WTC11 (cell line): ENCODE measurements around the gene CCNL1.

Experiments
- MYBL2 ChIP-seq: sonication (generic); formaldehyde crosslinking; IDR thresholded peaks from 2 replicates; pipeline ENCODE4 v1.8.1; 2023; ENCODE audit warnings: mild to moderate bottlenecking, moderate library complexity, missing genetic modification reagents
- TEAD4 ChIP-seq: sonication (generic); formaldehyde crosslinking; IDR thresholded peaks from 2 replicates; pipeline ENCODE4 v1.8.0; 2022; ENCODE audit warnings: mild to moderate bottlenecking, missing genetic modification reagents
- ZBTB21 ChIP-seq: sonication (generic); formaldehyde crosslinking; IDR thresholded peaks from 2 replicates; pipeline ENCODE4 v1.8.1; 2023; ENCODE audit warnings: mild to moderate bottlenecking, missing genetic modification reagents, borderline replicate concordance
- ZNF138 ChIP-seq: sonication (generic); formaldehyde crosslinking; conservative IDR thresholded peaks from 2 replicates; pipeline ENCODE4 v1.8.1; 2022; ENCODE audit warnings: mild to moderate bottlenecking, moderate library complexity, missing genetic modification reagents
- ZNF232 ChIP-seq: sonication (generic); formaldehyde crosslinking; IDR thresholded peaks from 2 replicates; pipeline ENCODE4 v1.8.0; 2022; ENCODE audit warnings: mild to moderate bottlenecking, missing genetic modification reagents
- ZNF317 ChIP-seq: sonication (generic); formaldehyde crosslinking; IDR thresholded peaks from 2 replicates; pipeline ENCODE4 v1.8.1; 2023; ENCODE audit warnings: low read depth, mild to moderate bottlenecking, moderate library complexity, missing genetic modification reagents, borderline replicate concordance
- TF ChIP-seq, protein P1 (sequence below): fragments of 200-600 bp; IDR thresholded peaks from 2 replicates; pipeline ENCODE4 v1.8.0; 2022; ENCODE audit warnings: antibody characterized with exemption
- TF ChIP-seq, protein P2 (sequence below): sonication (generic); formaldehyde crosslinking; IDR thresholded peaks from 2 replicates; pipeline ENCODE4 v1.8.1; 2022; ENCODE audit warnings: mild to moderate bottlenecking, moderate library complexity, missing genetic modification reagents
- TF ChIP-seq, protein P3 (sequence below): sonication (generic); formaldehyde crosslinking; IDR thresholded peaks from 2 replicates; pipeline ENCODE4 v1.8.0; 2022; ENCODE audit warnings: mild to moderate bottlenecking, missing genetic modification reagents
- TF ChIP-seq, protein P4 (sequence below): sonication (generic); formaldehyde crosslinking; conservative IDR thresholded peaks from 2 replicates; pipeline ENCODE4 v1.8.1; 2022; ENCODE audit warnings: mild to moderate bottlenecking, missing genetic modification reagents
- TF ChIP-seq, protein P5 (sequence below): sonication (generic); formaldehyde crosslinking; IDR thresholded peaks from 2 replicates; pipeline ENCODE4 v1.8.1; 2023; ENCODE audit warnings: mild to moderate bottlenecking, missing genetic modification reagents, moderate library complexity

DNA sequence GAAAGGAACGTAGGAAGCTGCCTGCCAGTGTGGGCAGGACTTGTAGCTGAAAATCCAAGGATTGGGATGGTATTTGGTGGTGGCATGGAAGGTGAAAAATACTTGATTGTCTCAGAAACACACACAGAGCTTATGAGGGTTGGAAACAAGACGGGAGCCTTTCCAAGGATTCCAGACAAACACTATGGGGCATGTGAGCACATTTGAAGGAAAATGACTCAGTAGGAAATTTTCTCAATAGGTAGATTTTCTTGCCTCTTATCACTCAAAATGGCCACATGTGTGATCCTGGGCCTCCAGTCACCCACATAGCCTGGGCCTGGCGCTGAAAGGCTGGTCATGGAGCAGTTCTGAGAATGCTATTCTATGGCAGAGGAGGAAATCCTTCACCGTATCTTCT lies 47.4 kb downstream of the CCNL1 start:
- TF ChIP-seq, protein P1, sequence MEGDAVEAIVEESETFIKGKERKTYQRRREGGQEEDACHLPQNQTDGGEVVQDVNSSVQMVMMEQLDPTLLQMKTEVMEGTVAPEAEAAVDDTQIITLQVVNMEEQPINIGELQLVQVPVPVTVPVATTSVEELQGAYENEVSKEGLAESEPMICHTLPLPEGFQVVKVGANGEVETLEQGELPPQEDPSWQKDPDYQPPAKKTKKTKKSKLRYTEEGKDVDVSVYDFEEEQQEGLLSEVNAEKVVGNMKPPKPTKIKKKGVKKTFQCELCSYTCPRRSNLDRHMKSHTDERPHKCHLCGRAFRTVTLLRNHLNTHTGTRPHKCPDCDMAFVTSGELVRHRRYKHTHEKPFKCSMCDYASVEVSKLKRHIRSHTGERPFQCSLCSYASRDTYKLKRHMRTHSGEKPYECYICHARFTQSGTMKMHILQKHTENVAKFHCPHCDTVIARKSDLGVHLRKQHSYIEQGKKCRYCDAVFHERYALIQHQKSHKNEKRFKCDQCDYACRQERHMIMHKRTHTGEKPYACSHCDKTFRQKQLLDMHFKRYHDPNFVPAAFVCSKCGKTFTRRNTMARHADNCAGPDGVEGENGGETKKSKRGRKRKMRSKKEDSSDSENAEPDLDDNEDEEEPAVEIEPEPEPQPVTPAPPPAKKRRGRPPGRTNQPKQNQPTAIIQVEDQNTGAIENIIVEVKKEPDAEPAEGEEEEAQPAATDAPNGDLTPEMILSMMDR, result no peak
- TF ChIP-seq, protein P2, sequence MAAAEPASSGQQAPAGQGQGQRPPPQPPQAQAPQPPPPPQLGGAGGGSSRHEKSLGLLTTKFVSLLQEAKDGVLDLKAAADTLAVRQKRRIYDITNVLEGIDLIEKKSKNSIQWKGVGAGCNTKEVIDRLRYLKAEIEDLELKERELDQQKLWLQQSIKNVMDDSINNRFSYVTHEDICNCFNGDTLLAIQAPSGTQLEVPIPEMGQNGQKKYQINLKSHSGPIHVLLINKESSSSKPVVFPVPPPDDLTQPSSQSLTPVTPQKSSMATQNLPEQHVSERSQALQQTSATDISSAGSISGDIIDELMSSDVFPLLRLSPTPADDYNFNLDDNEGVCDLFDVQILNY (CRISPR knock-in tag), result no peak
- TF ChIP-seq ZNF317 (CRISPR knock-in tag), result no peak
- TF ChIP-seq, protein P3, sequence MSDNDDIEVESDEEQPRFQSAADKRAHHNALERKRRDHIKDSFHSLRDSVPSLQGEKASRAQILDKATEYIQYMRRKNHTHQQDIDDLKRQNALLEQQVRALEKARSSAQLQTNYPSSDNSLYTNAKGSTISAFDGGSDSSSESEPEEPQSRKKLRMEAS (CRISPR knock-in tag), result no peak
- TF ChIP-seq ZNF232, result no peak
- no peak for TF ChIP-seq TEAD4 (CRISPR knock-in tag)
- TF ChIP-seq, protein P4, sequence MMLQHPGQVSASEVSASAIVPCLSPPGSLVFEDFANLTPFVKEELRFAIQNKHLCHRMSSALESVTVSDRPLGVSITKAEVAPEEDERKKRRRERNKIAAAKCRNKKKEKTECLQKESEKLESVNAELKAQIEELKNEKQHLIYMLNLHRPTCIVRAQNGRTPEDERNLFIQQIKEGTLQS, result no peak
- no peak for TF ChIP-seq ZBTB21 (CRISPR knock-in tag)
- TF ChIP-seq MYBL2 (CRISPR knock-in tag), result no peak
- no peak for TF ChIP-seq ZNF138 (CRISPR knock-in tag)
- TF ChIP-seq, protein P5, sequence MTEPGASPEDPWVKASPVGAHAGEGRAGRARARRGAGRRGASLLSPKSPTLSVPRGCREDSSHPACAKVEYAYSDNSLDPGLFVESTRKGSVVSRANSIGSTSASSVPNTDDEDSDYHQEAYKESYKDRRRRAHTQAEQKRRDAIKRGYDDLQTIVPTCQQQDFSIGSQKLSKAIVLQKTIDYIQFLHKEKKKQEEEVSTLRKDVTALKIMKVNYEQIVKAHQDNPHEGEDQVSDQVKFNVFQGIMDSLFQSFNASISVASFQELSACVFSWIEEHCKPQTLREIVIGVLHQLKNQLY, result no peak
